Smooth muscle cell (in vitro differentiated cells): ENCODE measurements around the gene PLS1. TPM values are rescaled to one million over a fixed set of nuclear protein-coding genes. Genes with fewer than 3 reads are reported as not detected.

ENCODE experiments used
- DNase-seq: peaks from one replicate; lab custom pipeline; 2025; ENCODE audit not compliant: unreplicated experiment; lab: John Stamatoyannopoulos, UW
- H2AFZ ChIP-seq: fragments of 200-600 bp; sonication (generic); 2 replicates; pipeline ENCODE4 v1.6.0; 2016; ENCODE audit warnings: antibody characterized with exemption, low read depth, mild to moderate bottlenecking
- H3F3A ChIP-seq: fragments of 200-600 bp; sonication (generic); 2 replicates; pipeline ENCODE4 v1.6.0; 2017; ENCODE audit warnings: antibody characterized with exemption, low read depth
- H3K27ac ChIP-seq: fragments of 200-600 bp; sonication (generic); 2 replicates; pipeline ENCODE4 v1.5.1; 2016; ENCODE audit warnings: low read depth, mild to moderate bottlenecking
- H3K27me3 ChIP-seq: fragments of 200-600 bp; sonication (generic); 2 replicates; pipeline ENCODE4 v1.6.1; 2016; ENCODE audit warnings: low read depth, mild to moderate bottlenecking
- H3K36me3 ChIP-seq: fragments of 200-600 bp; sonication (generic); 2 replicates; pipeline ENCODE4 v1.5.1; 2016; ENCODE audit warnings: low read depth
- H3K4me1 ChIP-seq: fragments of 200-600 bp; sonication (generic); 2 replicates; pipeline ENCODE4 v1.5.1; 2016; ENCODE audit warnings: low read depth
- H3K4me2 ChIP-seq: fragments of 200-600 bp; sonication (generic); 2 replicates; pipeline ENCODE4 v1.6.0; 2016; ENCODE audit warnings: mild to moderate bottlenecking
- H3K4me3 ChIP-seq: fragments of 200-600 bp; sonication (generic); 2 replicates; pipeline ENCODE4 v1.5.1; 2016; ENCODE audit warnings: mild to moderate bottlenecking
- H3K79me2 ChIP-seq: fragments of 200-600 bp; sonication (generic); 2 replicates; pipeline ENCODE4 v1.6.0; 2016; ENCODE audit warnings: low read depth, mild to moderate bottlenecking
- H3K9ac ChIP-seq: fragments of 200-600 bp; sonication (generic); 2 replicates; pipeline ENCODE4 v1.6.0; 2016; ENCODE audit warnings: low read depth
- H3K9me3 ChIP-seq: fragments of 200-600 bp; sonication (generic); replicated peaks from 2 replicates; pipeline ENCODE4 v1.5.1; 2016; ENCODE audit warnings: low read depth
- H4K20me1 ChIP-seq: fragments of 200-600 bp; sonication (generic); 2 replicates; pipeline ENCODE4 v1.6.0; 2016; ENCODE audit warnings: low read depth
- CTCF ChIP-seq: fragments of 200-600 bp; sonication (generic); IDR thresholded peaks from 2 replicates; pipeline ENCODE4 v1.5.1; 2017; ENCODE audit warnings: borderline replicate concordance, mild to moderate bottlenecking, antibody characterized with exemption; ENCODE audit not compliant: insufficient read depth, poor library complexity, severe bottlenecking
- WGBS: methylation state at CpG from one replicate; pipeline ENCODE4 v1.1.7; 2016; ENCODE audit warnings: low lambda C conversion rate; 5-methylcytosine and 5-hydroxymethylcytosine counted together
- polyA plus RNA-seq: library from polyadenylated mRNA; unstranded; fragments of >200 nt; fragmentation: Nextera tagmentation; extraction: Ambion mirVana; gene quantifications from 2 replicates; pipeline ENCODE4 v1.2.1, GENCODE V29; 2016
- total RNA-seq: library from RNA; depleted of rRNA; stranded (reverse); fragments of >200 nt; gene quantifications from 2 replicates; pipeline ENCODE4 v1.2.3, GENCODE V29; 2014

PLS1 gene
- total and polyA plus RNA-seq, 2 experiments from 2014 or later, result 1.9 to 3.1 TPM

DNA sequence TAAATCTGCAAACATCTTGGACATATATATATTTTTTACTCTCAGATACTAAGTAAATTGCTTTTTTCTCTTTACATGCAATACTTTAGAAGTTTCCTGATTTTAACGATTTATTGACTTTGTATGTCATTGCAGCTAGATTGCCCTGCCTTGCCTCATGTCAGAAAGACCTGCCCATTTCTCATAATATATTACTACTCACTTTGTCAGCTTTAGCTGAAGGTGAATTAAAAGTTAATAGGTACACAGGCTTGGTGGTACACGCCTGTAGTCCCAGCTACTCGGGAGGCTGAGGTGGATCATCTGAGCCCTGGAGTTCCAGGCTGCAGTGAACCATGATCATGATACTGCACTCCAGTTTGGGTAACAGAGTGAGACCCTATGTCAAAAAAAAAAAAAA lies 52.8 kb downstream of the PLS1 start:
- Histone ChIP-seq H3K36me3 (no peaks in the 10 kb centered on the region), H3K4me3 (no peak overlapping the region), H2AFZ (no peak overlapping the region), H4K20me1 (no peaks in the 10 kb centered on the region), H3K9ac (no peak overlapping the region), H3K4me1 (no peaks in the 10 kb centered on the region), H3K79me2 (no peaks in the 10 kb centered on the region), H3K9me3 (no peaks in the 10 kb centered on the region), H3K4me2 (no peak overlapping the region), H3K27ac (no peak overlapping the region), H3K27me3 (no peaks in the 10 kb centered on the region), H3F3A (peaks cover 3% of the 10 kb centered on the region)
- DNase-seq, result no peak
- TF ChIP-seq CTCF, result no peak
- WGBS, result 97% methylated on average over 3 of the region's 3 CpGs

GRCh38 chr3:142650001-142650693 lies 54.0 kb downstream of the PLS1 start:
- Histone ChIP-seq H3K4me3 (no peak overlapping the region), H3K4me2 (no peak overlapping the region), H2AFZ (no peak overlapping the region), H3K9me3 (no peaks in the 10 kb centered on the region), H3K36me3 (no peaks in the 10 kb centered on the region), H3K4me1 (no peaks in the 10 kb centered on the region), H3K79me2 (no peaks in the 10 kb centered on the region), H3K27me3 (no peaks in the 10 kb centered on the region), H4K20me1 (no peaks in the 10 kb centered on the region), H3F3A (peaks cover 3% of the 10 kb centered on the region), H3K9ac (no peak overlapping the region), H3K27ac (no peak overlapping the region)
- no peak for DNase-seq
- no peak for TF ChIP-seq CTCF
- WGBS, result 86% methylated on average over 6 of the region's 6 CpGs

DNA sequence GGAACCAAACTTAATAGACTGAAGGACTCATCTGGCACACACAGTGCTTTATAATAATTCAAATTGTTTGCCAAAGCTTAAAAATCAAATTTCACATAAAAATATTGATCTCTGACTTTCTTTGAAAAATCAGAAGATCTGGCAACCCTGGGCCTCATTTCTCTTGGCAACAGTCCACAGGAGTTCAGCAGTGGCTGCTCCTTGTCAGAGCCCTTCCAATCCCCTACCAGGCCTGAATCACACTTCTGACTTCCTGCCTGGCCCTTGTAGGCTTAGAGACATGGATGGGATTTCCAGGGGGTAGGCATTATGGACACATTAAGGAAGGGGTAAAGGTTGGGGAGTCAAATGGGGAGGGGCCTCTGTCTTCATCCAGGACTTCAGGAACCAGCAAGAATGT lies 55.5 kb downstream of the PLS1 start:
- no peak overlapping the region for H3K27ac ChIP-seq
- H3K36me3 ChIP-seq, result no peaks in the 10 kb centered on the region
- H3K4me3 ChIP-seq, result no peak overlapping the region
- no peaks in the 10 kb centered on the region for H3K27me3 ChIP-seq
- TF ChIP-seq CTCF, result no peak
- no peak for DNase-seq
- no peaks in the 10 kb centered on the region for H3K9me3 ChIP-seq
- H3K4me2 ChIP-seq, result no peak overlapping the region
- no peaks in the 10 kb centered on the region for H3K4me1 ChIP-seq
- no peaks in the 10 kb centered on the region for H3F3A ChIP-seq
- H4K20me1 ChIP-seq, result no peaks in the 10 kb centered on the region
- H3K9ac ChIP-seq, result no peak overlapping the region
- no peak overlapping the region for H2AFZ ChIP-seq
- no peaks in the 10 kb centered on the region for H3K79me2 ChIP-seq

GRCh38 chr3:142652826-142653292 lies 56.7 kb downstream of the PLS1 start:
- no peak for TF ChIP-seq CTCF
- H3K9ac ChIP-seq, result no peak overlapping the region
- H3K79me2 ChIP-seq, result no peaks in the 10 kb centered on the region
- H3F3A ChIP-seq, result no peaks in the 10 kb centered on the region
- no peak for DNase-seq
- no peaks in the 10 kb centered on the region for H3K27me3 ChIP-seq
- H2AFZ ChIP-seq, result no peak overlapping the region
- no peaks in the 10 kb centered on the region for H3K9me3 ChIP-seq
- H3K4me1 ChIP-seq, result no peaks in the 10 kb centered on the region
- H3K27ac ChIP-seq, result no peak overlapping the region
- no peak overlapping the region for H3K4me3 ChIP-seq
- WGBS, result 89% methylated on average over 8 of the region's 8 CpGs
- H3K36me3 ChIP-seq, result no peaks in the 10 kb centered on the region
- H4K20me1 ChIP-seq, result no peaks in the 10 kb centered on the region
- no peak overlapping the region for H3K4me2 ChIP-seq
